Stimulated activated CD4-positive, alpha-beta T cell treated with anti-CD3 and anti-CD28 coated beads, Interleukin-12 subunit alpha, Interleukin-12 subunit beta, amount 100 ng/mL, for 4 hours (primary cell): ENCODE results near the gene LIX1L.

Source experiments
- DNase-seq: peaks from one replicate; pipeline ENCODE4 v3.0.0-alpha.2; 2020

Gene LIX1L

DNA sequence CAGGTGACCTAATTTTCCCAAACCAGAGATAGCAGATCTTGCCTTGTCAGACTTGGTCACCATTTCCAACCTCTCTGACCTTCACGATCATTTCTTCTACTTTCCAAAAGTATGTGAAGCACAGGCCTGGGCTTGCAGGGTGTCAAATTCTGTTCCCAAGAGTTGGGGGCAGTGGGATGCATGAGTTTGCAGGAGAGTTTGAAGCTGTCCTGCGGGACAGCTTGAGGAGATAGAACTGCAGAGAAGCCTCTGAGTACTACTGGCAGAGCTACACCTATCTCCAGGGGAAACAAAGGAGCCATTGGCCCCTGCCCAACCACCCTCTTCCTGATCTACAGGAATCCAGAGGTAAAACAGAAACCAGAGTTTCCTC is 27.3 kb upstream of the LIX1L start:
- DNase-seq, result no peak

DNA sequence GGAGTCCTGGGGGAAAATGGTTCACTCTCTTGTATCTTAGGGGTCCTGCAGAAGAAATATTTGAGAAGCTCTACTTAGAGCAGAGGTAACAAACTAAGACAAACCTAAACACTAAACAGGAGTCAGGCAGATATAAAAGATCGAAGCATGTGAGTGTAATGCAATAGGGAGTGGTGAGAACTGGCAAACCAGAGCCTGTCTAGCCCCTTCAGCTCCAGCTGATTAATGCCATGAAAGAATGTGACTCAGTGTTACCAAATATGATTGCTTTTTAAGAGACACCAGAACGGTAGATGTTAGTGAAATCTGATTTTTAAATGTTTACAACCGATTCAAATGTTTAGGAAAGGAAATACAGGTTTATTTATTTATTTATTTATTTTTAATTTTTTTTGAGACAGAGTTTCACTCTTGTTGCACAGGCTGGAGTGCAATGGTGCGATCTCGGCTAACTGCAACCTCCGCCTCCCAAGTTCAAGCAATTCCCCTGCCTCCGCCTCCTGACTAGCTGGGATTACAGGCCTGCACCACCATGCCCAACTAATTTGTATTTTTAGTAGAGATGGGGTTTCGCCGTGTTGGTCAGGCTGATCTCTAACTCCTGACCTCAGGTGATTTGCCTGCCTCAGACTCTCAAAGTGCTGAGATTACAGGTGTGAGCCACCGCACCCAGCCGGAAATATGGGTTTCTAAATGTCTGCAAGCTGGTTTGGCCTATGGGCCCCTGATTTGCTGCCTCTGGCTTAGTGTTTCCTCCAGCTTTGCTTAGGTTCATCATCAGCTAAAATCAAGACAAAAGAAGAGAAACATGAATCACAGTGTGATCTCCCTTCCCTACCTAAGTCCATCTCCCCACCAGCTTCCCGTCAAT is 26.4 kb upstream of the LIX1L start:
- no peak for DNase-seq

DNA sequence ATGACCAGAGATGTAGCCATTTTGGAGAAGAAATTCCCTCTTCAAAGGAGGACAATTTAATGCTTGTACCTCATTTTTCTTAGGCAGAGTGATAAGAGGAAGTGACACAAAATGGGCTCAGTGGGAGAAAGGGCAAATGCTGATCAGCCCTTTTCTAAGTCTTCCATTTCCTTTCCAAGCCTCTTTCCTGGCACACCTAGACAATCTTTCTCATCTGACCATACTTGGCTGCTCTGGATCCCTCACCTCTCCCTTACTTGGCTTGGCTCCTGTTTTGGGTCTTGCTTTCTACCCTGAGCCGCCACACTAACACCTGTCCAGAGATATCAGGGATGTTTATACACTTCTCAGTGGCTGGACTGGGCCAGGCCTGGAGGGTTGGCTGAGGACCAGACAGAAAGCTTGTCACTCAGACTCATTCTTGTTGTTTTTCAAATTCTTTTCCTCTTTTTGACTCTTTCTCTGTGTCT is 25.4 kb upstream of the LIX1L start:
- DNase-seq, result no peak

DNA sequence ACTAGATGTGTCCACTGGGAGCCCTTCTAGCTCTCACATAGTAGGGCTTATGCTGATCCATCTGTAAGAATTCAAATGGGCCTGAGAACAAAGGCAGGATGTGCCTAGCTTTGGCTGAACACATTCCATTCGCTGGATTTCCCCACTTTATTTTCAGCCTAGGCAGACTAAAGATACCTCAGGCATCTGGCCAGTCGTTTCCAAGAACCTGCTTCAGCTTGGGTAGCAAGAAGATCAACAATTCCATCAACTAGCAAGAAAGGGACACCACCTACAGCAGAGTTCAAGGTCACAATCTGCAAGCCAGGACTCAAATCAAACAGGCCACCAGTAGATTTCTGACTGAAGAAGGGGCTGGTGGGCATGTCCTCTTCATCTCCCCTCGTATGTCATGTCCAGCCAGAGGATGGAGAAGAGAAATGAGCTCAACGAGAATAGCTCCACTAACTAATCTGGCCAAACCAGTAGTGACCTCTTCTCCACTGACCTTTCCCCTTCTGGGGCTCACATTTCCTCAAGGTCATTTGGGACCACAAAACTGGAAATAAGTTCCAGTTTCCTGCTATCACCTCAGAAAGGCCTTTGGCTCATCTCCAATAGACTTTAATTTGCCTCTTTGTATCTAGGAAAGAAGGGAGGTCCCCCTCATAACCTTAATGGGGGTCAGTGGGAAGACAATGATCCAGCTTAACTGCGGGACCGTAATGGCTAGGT is 24.4 kb upstream of the LIX1L start:
- no peak for DNase-seq

DNA sequence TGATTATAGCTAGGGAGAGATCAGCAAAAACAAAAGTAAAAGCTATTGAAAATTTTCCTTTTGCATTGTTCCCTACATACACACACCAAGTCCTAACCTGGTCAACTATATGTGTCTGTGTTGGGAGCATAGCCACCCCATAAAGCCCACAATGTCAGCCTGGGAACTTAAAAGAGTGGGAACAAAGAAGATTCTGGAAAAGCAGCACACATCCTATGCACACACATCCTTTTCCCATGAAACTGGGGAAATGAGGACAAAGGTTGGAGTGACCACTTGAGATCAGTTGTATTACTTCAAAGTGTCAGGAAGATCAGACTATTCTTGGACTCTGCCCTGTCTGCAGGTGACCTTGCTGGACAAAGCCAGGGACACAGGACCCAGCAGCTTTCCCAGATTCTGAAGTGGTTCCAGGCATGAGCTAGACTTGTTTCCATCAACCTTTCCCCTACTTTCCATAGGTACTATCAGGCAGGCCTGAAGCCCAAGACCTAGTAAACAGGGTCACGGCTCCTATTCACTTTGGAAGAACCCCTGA is 22.7 kb upstream of the LIX1L start:
- DNase-seq, result no peak

DNA sequence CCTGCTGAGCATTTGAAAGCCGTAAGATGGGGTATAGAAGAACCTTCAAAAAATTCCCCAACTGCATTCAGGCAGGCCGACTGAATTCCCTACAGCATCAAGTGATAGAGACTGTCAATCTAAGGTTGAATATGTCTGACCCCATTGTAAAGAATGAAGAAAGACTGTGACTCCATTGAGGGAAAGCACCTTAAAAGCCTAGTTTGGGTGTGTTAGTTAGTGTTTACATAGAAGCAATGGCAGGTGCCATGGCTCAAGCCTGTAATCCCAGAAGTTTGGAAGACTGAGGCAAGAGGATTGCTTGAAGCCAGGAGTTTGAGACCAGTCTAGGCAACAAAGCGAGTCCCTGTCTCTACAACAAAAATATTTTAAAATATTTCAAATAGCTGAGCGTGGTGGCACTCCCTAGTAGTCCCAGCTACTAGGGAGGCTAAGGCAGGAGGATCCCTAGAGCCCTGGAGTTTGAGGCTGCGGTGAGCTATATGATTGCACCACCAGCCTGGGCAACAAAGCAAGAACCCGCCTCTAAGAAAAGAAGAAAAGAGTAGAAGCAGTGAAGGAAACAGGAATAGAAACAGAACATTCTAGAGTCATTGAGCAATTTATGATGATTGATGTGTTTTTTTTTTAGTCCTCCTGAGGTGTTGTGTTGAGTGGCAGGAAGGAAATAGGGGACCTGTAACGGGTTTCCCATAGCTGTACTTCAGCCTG is 22.1 kb upstream of the LIX1L start:
- DNase-seq, result no peak

DNA sequence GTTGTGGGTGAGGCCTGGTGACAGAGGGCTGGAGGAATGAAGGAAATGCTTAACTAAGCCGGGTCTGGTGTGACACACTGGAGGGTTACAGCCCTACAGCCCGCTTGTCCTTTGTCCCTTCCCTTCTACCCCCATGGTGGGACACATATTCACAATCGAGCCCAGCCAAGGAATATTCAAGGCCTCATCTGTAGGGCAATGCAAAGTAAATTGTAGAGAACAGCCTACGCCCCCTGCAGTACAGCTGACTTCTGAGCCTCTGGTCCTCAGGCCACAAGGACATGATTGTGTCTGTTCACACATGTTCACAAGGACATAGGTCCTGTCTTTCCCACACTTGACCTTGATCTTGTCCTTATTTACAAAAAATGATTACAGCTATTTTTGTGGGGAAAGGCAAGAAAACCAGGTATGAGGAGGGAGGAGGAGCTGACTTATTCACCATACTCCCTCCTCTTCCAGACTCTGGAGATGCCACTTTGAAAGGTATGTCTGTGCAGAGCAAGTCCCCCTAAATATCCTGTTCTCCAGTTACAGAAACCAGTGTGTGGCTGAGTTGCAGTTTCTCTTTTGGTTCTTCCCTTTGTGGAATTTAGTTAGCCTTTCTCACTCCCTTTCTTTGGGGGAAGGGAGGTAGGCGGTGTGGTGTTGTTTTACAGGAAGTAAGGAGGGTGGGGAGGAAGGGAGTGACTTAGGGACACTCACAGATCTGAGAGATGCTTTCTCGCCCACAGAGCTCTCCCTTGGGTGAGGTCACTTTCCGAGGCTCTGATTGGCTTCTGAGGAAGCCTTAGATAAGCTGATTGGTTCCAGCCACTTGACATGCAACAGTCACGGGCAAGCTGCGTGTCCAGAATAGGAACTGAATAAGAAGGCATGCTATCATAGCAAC is 21.3 kb upstream of the LIX1L start:
- DNase-seq, result peak; percentile 62

DNA sequence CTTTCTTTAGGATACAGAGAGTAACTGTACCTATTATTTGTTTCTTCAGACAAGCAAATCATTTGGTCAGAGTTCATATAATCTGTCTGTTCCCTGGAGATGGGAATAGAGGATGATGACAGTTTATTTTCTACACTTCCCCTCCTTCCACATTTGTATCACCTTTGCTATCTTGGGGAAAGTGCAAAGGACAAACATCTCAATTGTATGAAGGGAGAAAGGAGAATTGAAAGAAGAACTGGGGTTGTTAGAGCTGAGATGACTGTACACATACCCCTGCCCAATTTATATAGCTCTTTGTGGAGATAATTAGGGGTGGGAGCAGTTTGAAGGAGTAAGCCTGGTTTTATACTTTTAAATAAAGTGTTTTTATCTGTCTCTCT is 20.6 kb upstream of the LIX1L start:
- no peak for DNase-seq

DNA sequence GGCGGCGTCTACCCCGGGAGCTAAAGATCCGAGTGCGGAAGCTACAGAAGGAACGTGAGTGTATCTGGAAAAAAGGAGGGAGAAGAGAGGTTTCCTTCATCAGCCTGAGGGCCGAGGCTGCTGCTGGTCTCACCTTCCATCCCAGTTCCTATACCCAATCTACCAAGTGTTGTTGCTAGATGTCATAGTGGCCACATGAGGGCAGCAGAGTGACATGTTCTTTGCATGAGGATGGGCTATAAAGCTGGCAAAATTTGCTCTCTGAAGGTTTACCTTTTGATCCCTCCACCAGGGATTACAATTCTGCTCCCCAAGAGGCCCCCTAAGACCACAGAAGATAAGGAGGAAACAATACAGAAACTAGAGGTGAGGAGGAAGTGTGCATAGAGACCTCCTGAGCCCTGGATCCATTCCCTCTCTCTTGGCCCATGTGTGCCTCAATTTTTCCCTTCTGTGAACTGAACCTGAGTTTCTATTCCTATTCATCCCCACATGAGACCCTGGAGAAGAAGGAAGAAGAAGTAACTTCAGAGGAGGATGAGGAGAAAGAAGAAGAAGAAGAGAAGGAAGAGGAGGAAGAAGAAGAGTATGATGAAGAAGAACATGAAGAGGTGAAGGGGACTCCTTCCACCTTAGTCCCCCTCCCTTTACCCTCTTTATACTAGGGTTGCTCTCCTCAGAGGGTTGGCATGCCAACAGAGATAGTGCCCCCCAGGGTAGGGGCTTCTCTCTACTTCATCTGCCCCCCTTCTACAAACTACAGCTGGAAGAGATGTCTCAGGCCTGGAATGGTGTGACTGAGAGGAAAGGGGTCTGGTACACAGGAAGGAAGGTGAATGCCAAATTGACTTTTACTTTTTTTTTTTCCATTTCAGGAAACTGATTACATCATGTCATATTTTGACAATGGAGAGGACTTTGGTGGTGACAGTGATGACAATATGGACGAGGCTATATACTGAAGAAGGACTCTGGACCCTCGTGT is 20.0 kb upstream of the LIX1L start:
- peak; percentile 56 for DNase-seq

DNA sequence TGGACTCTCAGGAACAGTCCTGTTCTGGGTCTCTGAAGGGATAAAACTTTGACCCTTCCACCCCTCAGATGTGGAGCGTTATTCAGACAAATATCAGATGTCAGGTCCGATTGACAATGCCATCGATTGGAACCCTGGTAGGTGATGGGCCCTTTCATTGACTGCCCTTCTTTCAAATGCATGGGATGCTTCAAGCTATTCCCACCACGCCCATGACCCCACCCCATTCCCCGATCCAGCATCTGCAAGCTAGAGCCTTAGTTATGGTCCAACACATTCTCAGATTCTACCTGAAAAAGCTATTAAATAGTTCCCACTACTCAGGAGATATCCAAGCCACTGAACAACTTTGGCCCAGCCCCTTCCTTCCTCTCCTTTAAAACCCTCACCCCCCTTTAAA is 19.2 kb upstream of the LIX1L start:
- no peak for DNase-seq

DNA sequence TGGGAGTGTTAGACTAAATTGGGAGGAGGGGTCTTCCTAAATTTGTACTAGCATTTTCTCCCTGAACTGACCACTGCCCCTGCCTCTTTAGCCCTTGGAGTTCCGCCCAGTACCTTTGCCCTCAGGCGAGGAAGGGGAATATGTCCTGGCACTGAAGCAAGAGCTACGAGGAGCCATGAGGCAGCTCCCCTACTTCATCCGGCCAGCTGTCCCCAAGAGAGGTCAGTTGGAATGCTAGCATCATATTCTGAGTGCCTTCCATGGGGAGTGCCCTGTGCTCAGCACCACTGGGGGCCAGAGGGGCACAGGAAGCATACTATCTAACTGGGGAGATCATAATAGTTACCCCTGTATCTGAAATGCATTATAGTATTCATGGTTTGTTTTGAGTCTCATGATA is 17.4 kb upstream of the LIX1L start:
- DNase-seq, result no peak

DNA sequence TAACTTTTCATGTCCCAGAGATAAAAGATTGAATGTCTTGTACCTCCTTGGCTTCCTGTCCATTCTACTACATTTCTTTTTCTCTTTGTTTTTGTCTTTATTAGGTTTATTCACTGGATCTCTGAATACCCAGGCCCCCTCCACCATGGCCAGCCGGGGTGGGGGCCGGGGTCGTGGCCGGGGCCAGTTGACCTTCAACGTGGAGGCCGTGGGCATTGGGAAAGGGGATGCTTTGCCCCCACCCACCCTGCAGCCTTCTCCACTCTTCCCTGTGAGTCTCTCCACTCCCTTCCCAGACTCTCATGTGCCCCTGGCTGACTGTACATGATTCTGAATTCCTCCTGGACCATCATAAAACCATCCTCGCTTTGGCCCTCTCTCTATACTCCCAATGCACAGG is 16.9 kb upstream of the LIX1L start:
- no peak for DNase-seq

DNA sequence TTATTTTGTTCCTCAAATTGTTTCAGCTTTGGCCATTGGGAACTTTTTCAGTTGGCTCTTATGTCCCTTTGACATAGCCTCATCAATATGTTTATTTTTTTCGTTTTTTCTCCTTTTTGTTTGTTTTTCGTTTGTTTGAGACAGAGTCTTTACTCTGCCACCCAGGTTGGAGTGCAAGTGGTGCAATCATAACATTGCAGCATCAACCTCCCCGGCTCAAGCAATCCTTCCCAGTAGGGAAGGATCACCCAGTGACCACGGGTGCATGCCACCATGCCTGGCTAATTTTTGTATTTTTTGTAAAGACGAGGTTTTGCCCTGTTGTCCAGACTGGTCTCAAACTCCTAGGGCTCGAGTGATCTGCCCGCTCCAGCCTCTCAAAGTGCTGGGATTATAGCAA is 14.8 kb upstream of the LIX1L start:
- DNase-seq, result no peak

DNA sequence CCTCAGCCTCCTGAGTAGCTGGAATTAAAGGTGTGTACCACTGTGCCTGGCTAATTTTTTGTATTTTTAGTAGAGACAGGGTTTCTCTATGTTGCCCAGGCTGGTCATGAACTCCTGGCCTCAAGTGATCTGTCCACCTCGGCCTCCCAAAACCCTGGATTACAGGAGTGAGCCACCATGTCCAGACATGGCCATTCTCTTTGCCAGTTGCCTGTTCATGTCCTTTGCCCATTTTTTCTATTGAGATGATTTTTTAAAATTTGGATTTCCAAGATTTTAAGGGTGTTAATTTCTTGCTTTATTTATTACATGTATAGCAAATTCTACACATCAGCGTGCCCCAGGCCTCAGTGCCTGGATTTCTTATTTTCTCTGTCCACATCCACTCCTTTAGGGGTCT is 9.5 kb upstream of the LIX1L start:
- no peak for DNase-seq

DNA sequence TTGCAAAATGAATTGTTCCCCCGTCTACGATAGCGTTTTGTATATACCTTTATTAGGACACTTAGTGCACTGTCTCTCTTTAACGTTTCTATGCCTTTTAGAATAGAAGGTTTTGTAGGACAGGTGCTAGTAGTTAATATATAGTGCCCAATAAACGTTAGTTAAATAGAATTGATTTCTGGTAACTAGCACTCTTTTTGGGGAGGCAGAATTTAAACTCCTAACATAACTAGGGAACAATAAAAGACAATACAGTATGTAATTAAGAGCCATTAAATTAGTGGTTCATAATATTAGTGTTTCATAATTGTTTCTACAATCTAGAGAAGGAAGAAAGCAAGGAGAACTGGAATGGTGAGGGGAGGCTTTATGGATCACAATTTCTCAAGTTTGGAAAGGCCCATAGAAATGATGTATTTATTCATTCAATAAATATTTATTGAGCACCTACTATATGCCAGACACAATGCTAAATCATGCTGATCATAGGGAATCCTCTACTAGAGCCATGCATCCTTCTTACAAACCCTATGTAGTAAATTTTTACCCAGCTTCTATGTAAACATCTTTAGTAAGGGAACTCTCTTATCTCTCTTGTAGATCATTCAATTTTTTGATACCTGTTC is 7.4 kb upstream of the LIX1L start:
- DNase-seq, result no peak

DNA sequence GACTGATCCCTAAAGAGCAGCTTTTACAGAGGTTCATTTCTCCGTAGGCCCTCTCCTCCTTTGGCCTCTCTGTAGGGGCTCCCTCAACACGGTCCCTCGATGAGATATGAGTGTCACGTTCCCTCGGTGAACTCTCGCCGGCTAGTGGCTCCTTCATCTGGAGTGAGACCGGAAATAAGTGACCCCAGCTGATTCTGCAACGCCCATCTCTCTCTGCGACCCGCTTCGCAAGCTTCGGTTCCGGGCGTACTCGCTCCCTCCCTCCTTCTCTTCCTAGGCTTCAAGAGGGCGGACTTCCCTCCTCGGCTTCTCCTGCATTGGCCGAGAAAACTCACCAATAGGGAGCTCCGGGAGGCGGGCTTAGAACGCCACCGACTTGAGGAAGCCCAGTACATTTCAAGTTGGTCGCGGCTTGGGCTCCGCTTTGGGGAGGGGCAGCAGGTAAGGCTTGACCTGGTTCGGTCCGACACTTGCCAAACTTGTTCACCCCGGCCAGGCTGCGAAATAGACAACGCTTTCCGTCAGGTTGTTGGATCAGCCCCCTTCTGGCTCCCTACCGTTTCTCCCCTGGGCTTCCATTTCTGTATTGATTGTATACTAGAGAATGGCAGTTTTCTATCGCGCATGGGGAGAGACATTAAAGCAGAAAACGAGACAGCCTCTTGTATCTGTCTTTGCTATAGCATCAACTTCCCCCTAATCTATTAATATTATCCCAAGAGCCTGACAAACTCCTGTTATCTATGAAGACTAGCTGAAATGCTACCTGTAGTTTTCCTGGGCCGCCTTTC is 6.7 kb upstream of the LIX1L start, which contains the start of the genes ANKRD34A and POLR3GL:
Gene ANKRD34A (minus strand): TSS at position 248 of the 791 bp plus-strand sequence. CDS start 2,816 bp downstream, outside the sequence.
Gene POLR3GL (plus strand): TSS at position 363 of the 791 bp plus-strand sequence. CDS start 10,176 bp downstream, outside the sequence.
- DNase-seq, result peak; percentile 87

DNA sequence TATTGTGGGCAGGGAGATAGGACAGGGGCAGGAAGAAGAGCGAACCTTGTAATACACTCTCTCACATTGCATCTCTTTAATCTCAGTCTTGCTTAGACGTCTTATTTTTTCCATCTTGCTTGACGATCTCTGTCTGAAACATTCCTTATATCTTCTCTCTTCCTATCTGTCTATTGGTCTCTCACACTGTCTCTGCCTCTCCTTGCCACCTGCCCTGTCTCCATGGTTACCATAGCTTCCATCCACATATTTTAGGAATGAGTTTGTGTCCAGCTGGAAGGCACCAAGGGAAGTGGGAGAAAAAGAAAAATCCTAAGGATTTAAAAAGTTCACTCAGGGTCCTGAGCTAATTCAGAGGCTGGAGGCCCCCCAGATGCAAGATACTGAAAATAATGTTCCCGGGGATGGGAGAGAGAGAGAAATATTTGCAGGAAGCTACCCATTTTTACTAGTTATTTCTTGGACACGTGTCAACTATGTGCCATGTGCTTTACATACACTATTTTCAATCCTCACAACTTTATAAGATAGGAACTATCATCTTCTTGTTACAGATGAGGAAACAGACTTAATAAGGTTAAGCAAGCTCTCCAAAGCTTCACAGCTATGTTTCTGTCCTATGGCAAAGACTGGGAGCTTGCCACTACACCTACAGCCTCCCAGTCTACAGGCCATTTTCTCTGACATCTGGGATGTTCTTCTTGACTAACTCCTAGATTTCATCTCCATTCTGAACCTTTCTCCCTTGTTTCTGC is 5.6 kb upstream of the LIX1L start:
- DNase-seq, result no peak
